Heart right ventricle (tissue), 16 donors: ENCODE data around the gene ZMIZ2. TPM values are rescaled to one million over a fixed set of nuclear protein-coding genes. Genes with fewer than 3 reads are reported as not detected.

Source experiments
- ATAC-seq, 8 donors: fragments of 200-7000 bp; cut with Tn5 transposase; one replicate each; pipeline ENCODE4 v1.9.1; 2020; ENCODE audit warnings: mild to moderate bottlenecking in 8 of 8, moderate library complexity in 8 of 8, moderate number of reproducible peaks in 1 of 8
- DNase-seq, 2 donors: peaks; one replicate each; pipeline ENCODE4 v3.0.0-alpha.2; 2020
- H3K27ac ChIP-seq, 10 donors: fragments of 200-600 bp; sonication (generic) in 2 of 10; one replicate each; pipeline versions ENCODE4 v1.5.0 to v1.8.0; 2020 to 2022; ENCODE audit warnings: mild to moderate bottlenecking in 3 of 10
- H3K27me3 ChIP-seq, 7 donors: fragments of 200-600 bp; one replicate each; pipeline ENCODE4 v1.8.0; 2021 to 2022; ENCODE audit warnings: mild to moderate bottlenecking in 2 of 7
- H3K36me3 ChIP-seq, 9 donors: fragments of 200-600 bp; sonication (generic) in 1 of 9; one replicate each; pipeline versions ENCODE4 v1.5.0 to v1.8.0; 2020 to 2022; ENCODE audit warnings: mild to moderate bottlenecking in 2 of 9
- H3K4me1 ChIP-seq, 9 donors: fragments of 200-600 bp; sonication (generic) in 1 of 9; one replicate each; pipeline versions ENCODE4 v1.5.0 to v1.8.0; 2020 to 2022; ENCODE audit warnings: mild to moderate bottlenecking in 4 of 9
- H3K4me3 ChIP-seq, 10 donors: fragments of 200-600 bp; sonication (generic) in 2 of 10; one replicate each; pipeline versions ENCODE4 v1.5.0 to v1.8.0; 2020 to 2022; ENCODE audit warnings: mild to moderate bottlenecking in 7 of 10, moderate library complexity in 2 of 10
- H3K9me3 ChIP-seq, 11 donors: fragments of 200-600 bp in 10 of 11; sonication (generic) in 2 of 11; one replicate each; pipeline versions ENCODE4 v1.5.0 to v1.8.0; 2013 to 2022; ENCODE audit warnings: mild to moderate bottlenecking in 2 of 11, control low read depth in 1 of 11, moderate library complexity in 1 of 11
- CTCF ChIP-seq, 9 donors: fragments of 200-600 bp; sonication (generic) in 2 of 9; IDR thresholded peaks; one replicate each; pipeline versions ENCODE4 v1.5.0 to v1.8.0; 2021 to 2022; ENCODE audit warnings: antibody characterized with exemption in 9 of 9, mild to moderate bottlenecking in 5 of 9, moderate library complexity in 1 of 9
- WGBS, 2 donors: extraction: QIAGEN DNeasy Blood & Tissue Kit; methylation state at CpG; one replicate each; pipeline ENCODE4 v1.1.7; 2013; ENCODE audit warnings: inconsistent platforms in 1 of 2; 5-methylcytosine and 5-hydroxymethylcytosine counted together
- intact Hi-C, 10 donors: fragments of 100-400 bp; cut with DNase I; formaldehyde crosslinking; loops; one replicate each; pipeline versions ENCODE4 v1.11.1 to v1.14.2; 2022
- polyA plus RNA-seq, 2 donors: library from polyadenylated mRNA; stranded (reverse); fragments of 200-250 nt; gene quantifications; one replicate each; pipeline ENCODE4 v1.2.3, GENCODE V29; 2013
- total RNA-seq, 10 donors: library from RNA; stranded (reverse); fragmentation: NEBNext Ultra II Directional in 3 of 10; extraction: Animal tissue kit (Norgen Biotek cat#: 25700) in 3 of 10; gene quantifications; one replicate each; pipeline versions ENCODE4 v1.2.1 to v1.2.4, GENCODE V29; 2021 to 2023
- donor health status: Arrhythmogenic right ventricular cardiomyopathy.
- donor health status: ischemic (EF 13 %, LVEDD 7.1; RV severe dilation, severe dysfunction).
- donor health status: healthy with polysubstance abuse.
- donor health status: DM: no; HTN: yes; CAD: no.
- donor health status: DM: no; HTN: no; CAD: no.
- donor health status: ischemic (EF 25% LVEDD 6.9; RV normal size, moderate dysfunction).
- donor health status: ischemic (EF 25% LVEDD 5.7; RV mildly dilated, moderate dysfunction).
- donor health status: healthy.
- donor health status: DM: yes; HTN: yes; CAD: no.
- donor health status: Ischemic cardiomyopathy.
- donor health status: ischemic (EF 35%, LVEDD 5.7; RV mildly dilated, moderate dysfunction).
- donor health status: nonischemic (EF 11% LVEDD 7.7; RV severe dilation, severe dysfunction).
- donor health status: DM: yes; HTN: yes; CAD: no.
- donor health status: PGD.
- donor health status: ischemic (EF 29% LVEDD 5.4; RV normal size, mild dysfunction).
- donor health status: nonischemic (EF 23%, LVEDD 6.1; RV moderate dilation, normal function).

ZMIZ2 gene
- total and polyA plus RNA-seq, 12 donors, result 26.3 to 87.3 (median 47.9) TPM

GRCh38 chr7:44798649-44799305 lies 50.1 kb downstream of the ZMIZ2 start:
- Histone ChIP-seq H3K36me3 (peaks cover 0 to 56% (median 39%) of the 10 kb centered on the region in 9 donors), H3K4me3 (peak overlapping the region in 9 of 10 donors; percentile 50 to 86 (median 81)), H3K4me1 (peaks cover 0 to 38% (median 27%) of the 10 kb centered on the region in 9 donors), H3K27ac (peak overlapping the region in 4 of 10 donors; percentile 99 to 100 (median 100)), H3K9me3 (no peaks in the 10 kb centered on the region), H3K27me3 (no peaks in the 10 kb centered on the region)
- 18 to 19% methylated on average over 2 of the region's 2 CpGs for WGBS, 2 donors
- no peak for ATAC-seq
- TF ChIP-seq CTCF (IDR thresholded peaks at IDR 0.05), result no peak
- intact Hi-C loops, result loop anchor here in 5 of 10 donors (5.0 to 10.0 kb wide), 5 partner anchors 36 to 51 kb away; partner anchors contain the start of genes H2AZ2 (in 4 of the 5) and ZMIZ2 (in 1 of the 5)
- DNase-seq, result no peak

GRCh38 chr7:44799939-44800338 lies 51.3 kb downstream of the ZMIZ2 start:
- 74 to 81% methylated on average over 4 of the region's 4 CpGs for WGBS, 2 donors
- Histone ChIP-seq H3K9me3 (no peaks in the 10 kb centered on the region), H3K27me3 (no peaks in the 10 kb centered on the region), H3K4me3 (no peak overlapping the region), H3K4me1 (peaks cover 0 to 38% (median 27%) of the 10 kb centered on the region in 9 donors), H3K27ac (no peak overlapping the region), H3K36me3 (peaks cover 0 to 67% (median 51%) of the 10 kb centered on the region in 9 donors)
- no peak for TF ChIP-seq CTCF (IDR thresholded peaks at IDR 0.05)
- no peak for ATAC-seq
- no peak for DNase-seq
- intact Hi-C loops, result loop anchor here in 6 of 10 donors (5.0 to 10.0 kb wide), 6 partner anchors 38 to 105 kb away; partner anchors contain the start of genes H2AZ2 (in 4 of the 6) and ZMIZ2 (in 1 of the 6)

- ATAC-seq, result no peak
These were observed 53.2 kb downstream of the ZMIZ2 start for GRCh38 chr7:44801890-44802289.

More at GRCh38 chr7:44801890-44802289, 53.2 kb downstream of the ZMIZ2 start:
- Histone ChIP-seq H3K27me3 (no peaks in the 10 kb centered on the region), H3K4me1 (peaks cover 0 to 29% (median 25%) of the 10 kb centered on the region in 9 donors), H3K27ac (no peak overlapping the region), H3K9me3 (no peaks in the 10 kb centered on the region), H3K36me3 (peaks cover 0 to 72% (median 51%) of the 10 kb centered on the region in 9 donors), H3K4me3 (no peak overlapping the region)
- WGBS, 2 donors, result 85 to 89% methylated on average over 5 of the region's 5 CpGs
- intact Hi-C loops, result loop anchor here in 1 of 10 donors (10.0 kb wide), 1 partner anchor 107 kb away; no protein-coding TSS in a partner anchor
- TF ChIP-seq CTCF (IDR thresholded peaks at IDR 0.05), result no peak
- DNase-seq, result no peak
